Sigmoid colon (tissue), 7 donors: ENCODE data around the gene WDHD1. TPM values are rescaled to one million over a fixed set of nuclear protein-coding genes. Genes with fewer than 3 reads are reported as not detected.

ENCODE experiments used
- DNase-seq: peaks from one replicate; pipeline ENCODE4 v3.0.0-alpha.2; 2019
- H3K27ac ChIP-seq, 4 donors: fragments of 200-600 bp; sonication (generic); one replicate each; pipeline ENCODE4 v1.5.1; 2016 to 2019; ENCODE audit warnings: mild to moderate bottlenecking in 1 of 4
- H3K27me3 ChIP-seq, 3 donors: fragments of 200-600 bp; sonication (generic); one replicate each; pipeline ENCODE4 v1.5.1; 2019; ENCODE audit warnings: mild to moderate bottlenecking in 1 of 3
- H3K36me3 ChIP-seq, 4 donors: fragments of 200-600 bp; sonication (generic); one replicate each; pipeline ENCODE4 v1.5.1; 2016 to 2019
- H3K4me1 ChIP-seq, 4 donors: fragments of 200-600 bp; sonication (generic); one replicate each; pipeline ENCODE4 v1.5.1; 2017 to 2019
- H3K4me3 ChIP-seq, 4 donors: fragments of 200-600 bp; sonication (generic); one replicate each; pipeline ENCODE4 v1.5.1; 2017 to 2019; ENCODE audit warnings: mild to moderate bottlenecking in 2 of 4, moderate library complexity in 1 of 4
- H3K9me3 ChIP-seq, 4 donors: fragments of 200-600 bp in 3 of 4; sonication (generic) in 3 of 4; one replicate each; pipeline versions ENCODE4 v1.5.1 to v1.6.1; 2013 to 2019
- CTCF ChIP-seq, 4 experiments: fragments of 450-650 bp in 3 of 4; fragments of 200-600 bp in 1 of 4; IDR thresholded peaks; one replicate each; pipeline ENCODE4 v1.5.1; 2016 to 2019; ENCODE audit warnings: antibody characterized with exemption in 4 of 4, mild to moderate bottlenecking in 3 of 4, moderate library complexity in 2 of 4
- EP300 ChIP-seq, 4 donors: sonication (generic); formaldehyde crosslinking; IDR thresholded peaks; one replicate each; pipeline ENCODE4 v1.6.1; 2017; ENCODE audit warnings: antibody characterized with exemption in 4 of 4
- POLR2A ChIP-seq, 2 donors: fragments of 450-650 bp; IDR thresholded peaks; one replicate each; pipeline ENCODE4 v1.6.1; 2016; ENCODE audit warnings: antibody characterized with exemption in 2 of 2, mild to moderate bottlenecking in 2 of 2, moderate library complexity in 2 of 2
- POLR2AphosphoS5 ChIP-seq, 4 donors: sonication (generic); formaldehyde crosslinking; IDR thresholded peaks; one replicate each; pipeline ENCODE4 v1.6.1; 2017; ENCODE audit warnings: antibody characterized with exemption in 4 of 4
- WGBS, 2 donors: extraction: QIAGEN DNeasy Blood & Tissue Kit; methylation state at CpG; one replicate each; pipeline ENCODE4 v1.1.7; 2013; 5-methylcytosine and 5-hydroxymethylcytosine counted together
- intact Hi-C: fragments of 100-400 bp; cut with DNase I; formaldehyde crosslinking; loops from one replicate; pipeline ENCODE4 v1.15.1; 2023
- polyA plus RNA-seq, 3 donors: library from polyadenylated mRNA; stranded (reverse); fragments of 200-250 nt; gene quantifications; one replicate each; pipeline ENCODE4 v1.2.3, GENCODE V29; 2013
- total RNA-seq, 4 donors: library from RNA; depleted of rRNA; stranded (reverse); fragments of >200 nt; gene quantifications; one replicate each; pipeline ENCODE4 v1.1.0, GENCODE V29; 2016
- donor health status: healthy with polysubstance abuse.
- donor health status: Bipolar disorder and iron deficiency.
- donor health status: healthy.

The WDHD1 gene
- total RNA-seq: 1 to 10 TPM in 2 of 4 donors, under 1 TPM in 2; 0.66 to 1.4 (median 0.96) TPM
- 1 to 10 TPM in 2 of 3 donors, under 1 TPM in 1; 0.60 to 4.0 (median 1.4) TPM for polyA plus RNA-seq

GRCh38 chr14:55026793-55027561 lies at the start of gene WDHD1, which contains the start of gene SOCS4:
WDHD1 (minus strand) TSS chr14:55027099; CDS start chr14:55026787, 312 bp downstream.
SOCS4 (plus strand) TSS chr14:55027236; CDS start chr14:55043042, 15,806 bp downstream.
- H3K27ac ChIP-seq: peak within 1 kb of the TSS; percentile 80 to 89 (median 87)
- TF ChIP-seq POLR2AphosphoS5 (IDR thresholded peaks at IDR 0.05) (peak; percentile 78 to 94 (median 86)), CTCF (IDR thresholded peaks at IDR 0.05) (no peak), POLR2A (IDR thresholded peaks at IDR 0.05) (peak; percentile 61 to 68)
- peak within 1 kb of the TSS; percentile 59 to 79 (median 70) for H3K4me3 ChIP-seq
- intact Hi-C loops: loop anchor here (2.0 kb wide), 1 partner anchor 24 kb away; the partner anchor contains the start of gene MAPK1IP1L
- no peaks in the 10 kb centered on the region for H3K36me3 ChIP-seq
- H3K9me3 ChIP-seq: no peaks in the 10 kb centered on the region
- H3K4me1 ChIP-seq: peaks cover 0 to 34% (median 25%) of the 10 kb centered on the region in 4 donors
- DNase-seq: peak; percentile 96
- 0% methylated on average over 56 of the region's 56 CpGs for WGBS, 2 donors
- no peaks in the 10 kb centered on the region for H3K27me3 ChIP-seq

GRCh38 chr14:55075628-55076175 lies 48.8 kb upstream of the WDHD1 start:
- no peak overlapping the region for H3K4me3 ChIP-seq
- TF ChIP-seq POLR2A (IDR thresholded peaks at IDR 0.05) (no peak), CTCF (IDR thresholded peaks at IDR 0.05) (no peak), EP300 (IDR thresholded peaks at IDR 0.05) (no peak), POLR2AphosphoS5 (IDR thresholded peaks at IDR 0.05) (no peak)
- no peaks in the 10 kb centered on the region for H3K27me3 ChIP-seq
- 91% methylated on average over 3 of the region's 3 CpGs for WGBS, 2 donors
- no peak for DNase-seq
- intact Hi-C loops: no loop called here
- H3K4me1 ChIP-seq: peaks cover 0 to 32% (median 28%) of the 10 kb centered on the region in 4 donors
- H3K9me3 ChIP-seq: no peaks in the 10 kb centered on the region
- H3K27ac ChIP-seq: no peak overlapping the region
- no peaks in the 10 kb centered on the region for H3K36me3 ChIP-seq

- no peaks in the 10 kb centered on the region for H3K36me3 ChIP-seq
- peaks cover 0 to 32% (median 28%) of the 10 kb centered on the region in 4 donors for H3K4me1 ChIP-seq
- no peak for DNase-seq
- intact Hi-C loops: no loop called here
- H3K27ac ChIP-seq: no peak overlapping the region
- no peaks in the 10 kb centered on the region for H3K27me3 ChIP-seq
- H3K4me3 ChIP-seq: no peak overlapping the region
- no peaks in the 10 kb centered on the region for H3K9me3 ChIP-seq
- WGBS, 2 donors: 21 to 49% methylated on average over 5 of the region's 5 CpGs
- TF ChIP-seq POLR2AphosphoS5 (IDR thresholded peaks at IDR 0.05): no peak
- no peak for TF ChIP-seq CTCF (IDR thresholded peaks at IDR 0.05)
- TF ChIP-seq POLR2A (IDR thresholded peaks at IDR 0.05): no peak
- TF ChIP-seq EP300 (IDR thresholded peaks at IDR 0.05): no peak
Observed at GRCh38 chr14:55074662-55075061, 47.8 kb upstream of the WDHD1 start.

GRCh38 chr14:55073856-55074255 lies 47.0 kb upstream of the WDHD1 start:
- DNase-seq: no peak
- Histone ChIP-seq H3K4me3 (no peak overlapping the region), H3K9me3 (no peaks in the 10 kb centered on the region), H3K27me3 (no peaks in the 10 kb centered on the region), H3K27ac (peak overlapping the region in 1 of 4 donors; percentile 11), H3K36me3 (no peaks in the 10 kb centered on the region), H3K4me1 (peaks cover 0 to 32% (median 28%) of the 10 kb centered on the region in 4 donors)
- intact Hi-C loops: no loop called here
- WGBS, 2 donors: 78 to 79% methylated on average over 2 of the region's 2 CpGs
- no peak for TF ChIP-seq CTCF (IDR thresholded peaks at IDR 0.05)
- no peak for TF ChIP-seq POLR2A (IDR thresholded peaks at IDR 0.05)
- no peak for TF ChIP-seq POLR2AphosphoS5 (IDR thresholded peaks at IDR 0.05)
- no peak for TF ChIP-seq EP300 (IDR thresholded peaks at IDR 0.05)
